GM19240 (cell line): ENCODE data around the gene PGM1.

ENCODE experiments used
- DNase-seq: peaks from one replicate; pipeline ENCODE4 v3.0.0; 2011; ENCODE audit warnings: low spot score; ENCODE audit not compliant: insufficient read length

PGM1 gene

DNA sequence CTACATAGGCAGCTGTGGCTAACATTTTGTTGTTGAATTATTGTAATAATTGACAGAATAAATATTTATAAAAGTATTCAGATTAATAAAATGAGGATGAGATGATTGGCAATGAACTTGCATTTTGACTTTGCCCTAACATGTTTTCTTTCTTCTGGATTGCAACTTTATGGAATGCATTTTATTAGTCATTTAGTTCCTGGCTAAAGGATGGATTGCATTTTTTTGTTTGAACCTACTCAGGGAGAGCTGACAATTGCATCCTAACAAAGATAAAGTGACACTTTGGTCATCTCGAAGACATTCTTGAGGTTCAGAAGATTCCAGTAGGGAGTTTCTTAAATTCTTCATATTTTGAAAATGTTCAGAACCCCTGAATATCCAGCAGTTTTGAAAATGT is 37.5 kb downstream of the PGM1 start:
- no peak for DNase-seq

DNA sequence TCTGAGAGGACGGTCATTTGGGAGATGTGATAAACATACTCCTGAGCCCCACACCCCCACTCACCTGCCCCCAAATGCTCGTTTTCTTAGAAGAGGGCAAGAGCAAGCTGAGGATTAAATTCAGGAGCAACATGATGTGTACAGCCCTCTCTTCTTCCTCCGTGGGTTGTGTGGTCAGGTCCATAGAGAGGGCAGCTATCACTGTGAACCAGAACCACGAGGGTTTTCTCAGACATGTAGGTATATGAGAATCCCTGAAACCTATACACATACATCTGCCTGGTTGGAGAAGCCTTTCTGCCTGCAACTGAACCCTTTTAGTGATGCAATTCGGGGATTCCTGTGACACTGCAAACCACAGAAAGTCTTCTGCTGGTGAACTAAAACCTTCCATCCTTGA is 38.9 kb downstream of the PGM1 start:
- no peak for DNase-seq

DNA sequence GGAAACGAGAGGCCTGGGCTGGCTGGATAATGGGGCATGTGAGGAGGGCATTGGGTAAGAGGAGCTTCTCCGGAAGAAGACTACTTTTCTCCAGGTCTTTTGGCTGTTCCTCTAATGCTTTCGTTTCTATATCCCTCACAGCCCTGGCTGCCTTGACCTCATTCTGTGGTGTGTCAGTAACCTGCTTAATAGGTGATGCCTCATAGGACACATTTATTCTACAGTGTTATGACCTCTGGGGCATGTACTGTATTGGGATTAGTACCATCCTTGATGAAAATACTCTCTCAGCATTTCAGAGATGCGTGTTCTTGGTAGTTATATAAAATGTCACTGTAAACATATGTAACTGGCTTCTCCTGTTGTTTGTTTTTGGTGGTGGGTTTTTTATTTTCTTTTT is 40.1 kb downstream of the PGM1 start:
- no peak for DNase-seq

DNA sequence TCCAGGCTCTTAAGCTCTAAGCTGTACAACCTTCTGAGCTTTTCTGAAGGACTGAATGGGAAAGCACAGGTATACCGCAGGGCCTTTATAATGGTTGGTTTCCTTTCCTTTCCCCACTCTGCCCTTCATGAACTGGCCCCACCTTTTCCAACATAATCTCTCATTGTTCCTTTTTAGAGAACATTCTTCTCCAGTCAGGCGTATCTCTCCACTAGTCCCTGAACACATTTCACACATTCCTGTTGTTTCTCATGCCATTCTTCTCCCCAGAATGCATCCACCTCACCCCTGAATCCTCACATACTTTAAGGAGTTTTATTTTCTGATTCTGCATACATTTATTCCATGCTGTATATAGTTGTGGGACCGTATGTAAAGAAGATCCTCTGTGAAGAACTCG is 41.3 kb downstream of the PGM1 start:
- DNase-seq = no peak

DNA sequence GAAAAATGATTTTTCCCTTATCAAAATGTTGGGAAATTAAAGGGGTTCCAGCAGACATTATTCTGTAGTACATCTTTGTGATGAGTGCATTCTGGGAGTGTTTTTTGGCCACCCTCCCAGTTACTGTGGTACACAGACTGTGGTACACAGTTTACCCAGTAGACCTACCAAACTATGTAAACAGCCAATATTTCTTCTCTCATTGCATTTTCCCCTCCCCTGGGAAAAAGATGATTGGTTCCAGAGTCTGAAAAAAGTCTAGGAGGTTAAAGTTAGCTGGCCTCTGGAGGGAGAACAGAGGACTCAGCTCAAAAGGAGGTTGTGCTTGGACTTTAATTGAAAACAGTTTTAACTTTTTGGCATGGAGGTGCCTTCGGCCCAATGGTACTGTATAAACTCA is 42.5 kb downstream of the PGM1 start:
- no peak for DNase-seq

DNA sequence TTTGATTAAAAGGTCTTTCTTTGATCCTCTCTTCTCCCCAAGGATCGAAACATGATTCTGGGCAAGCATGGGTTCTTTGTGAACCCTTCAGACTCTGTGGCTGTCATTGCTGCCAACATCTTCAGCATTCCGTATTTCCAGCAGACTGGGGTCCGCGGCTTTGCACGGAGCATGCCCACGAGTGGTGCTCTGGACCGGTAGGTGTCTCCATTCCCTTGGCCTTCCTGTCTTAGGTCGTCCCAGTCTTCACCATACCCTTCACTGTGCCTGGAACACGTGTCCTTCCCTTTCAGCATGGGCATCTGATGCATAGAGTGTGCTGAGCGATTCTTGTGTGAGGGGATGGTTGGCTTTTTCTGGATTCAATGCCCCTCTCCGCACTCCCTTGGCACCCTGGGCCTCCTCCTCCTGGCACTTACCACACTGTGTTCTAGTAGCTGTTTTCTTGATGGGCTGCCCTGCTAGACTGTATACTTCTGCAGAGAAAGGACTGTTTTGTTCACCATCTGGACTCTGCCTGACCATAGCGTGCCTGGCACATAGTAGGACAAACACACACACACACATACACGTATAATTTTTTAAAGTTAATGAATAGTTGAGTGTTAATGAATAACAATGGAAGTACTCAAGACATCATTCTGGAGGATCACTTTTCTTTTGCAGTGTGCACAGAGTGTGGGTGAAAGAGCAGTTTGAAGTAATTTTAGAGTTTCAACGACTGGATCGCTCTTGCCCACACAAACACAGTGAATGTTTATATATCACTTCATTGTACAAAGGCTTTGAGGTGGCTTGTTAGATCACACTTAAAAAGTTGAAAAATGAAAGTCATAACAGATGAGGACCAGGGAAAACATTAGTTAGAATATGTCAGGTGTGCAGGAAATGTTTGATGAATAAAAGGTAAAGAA is 43.2 kb downstream of the PGM1 start:
- no peak for DNase-seq

DNA sequence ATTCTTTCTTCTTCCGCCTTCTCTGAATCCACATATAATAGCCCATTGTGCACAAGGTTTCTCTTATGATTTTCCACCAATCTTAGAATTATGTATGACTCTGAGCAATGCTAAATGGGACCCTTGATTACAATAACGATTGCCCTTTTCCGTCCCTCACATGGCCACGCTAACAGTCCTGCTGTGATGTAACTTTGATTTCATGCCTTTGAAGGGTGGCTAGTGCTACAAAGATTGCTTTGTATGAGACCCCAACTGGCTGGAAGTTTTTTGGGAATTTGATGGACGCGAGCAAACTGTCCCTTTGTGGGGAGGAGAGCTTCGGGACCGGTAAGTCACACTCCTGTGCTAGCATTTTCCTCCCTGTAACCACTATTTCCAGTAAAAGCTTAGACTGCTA is 45.3 kb downstream of the PGM1 start:
- no peak for DNase-seq

DNA sequence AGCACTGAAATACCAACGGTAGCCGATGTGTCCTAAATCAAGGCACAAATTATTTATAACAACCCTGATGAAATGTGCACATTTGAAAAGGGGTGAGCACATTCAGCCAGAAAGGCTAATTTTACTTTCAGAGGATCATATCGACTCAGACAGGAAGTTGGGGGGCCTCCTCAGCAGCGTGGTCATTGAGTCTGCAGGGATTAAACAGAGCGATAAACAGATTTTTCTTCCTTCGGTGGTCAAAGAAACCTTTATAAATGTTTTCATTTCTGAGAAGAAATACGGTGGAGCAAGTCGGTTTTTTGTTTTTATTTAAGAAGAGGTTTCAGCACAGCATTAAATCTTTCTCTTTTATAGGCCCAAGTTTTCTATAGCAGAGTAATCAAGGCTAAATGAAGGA is 45.7 kb downstream of the PGM1 start:
- DNase-seq = no peak

DNA sequence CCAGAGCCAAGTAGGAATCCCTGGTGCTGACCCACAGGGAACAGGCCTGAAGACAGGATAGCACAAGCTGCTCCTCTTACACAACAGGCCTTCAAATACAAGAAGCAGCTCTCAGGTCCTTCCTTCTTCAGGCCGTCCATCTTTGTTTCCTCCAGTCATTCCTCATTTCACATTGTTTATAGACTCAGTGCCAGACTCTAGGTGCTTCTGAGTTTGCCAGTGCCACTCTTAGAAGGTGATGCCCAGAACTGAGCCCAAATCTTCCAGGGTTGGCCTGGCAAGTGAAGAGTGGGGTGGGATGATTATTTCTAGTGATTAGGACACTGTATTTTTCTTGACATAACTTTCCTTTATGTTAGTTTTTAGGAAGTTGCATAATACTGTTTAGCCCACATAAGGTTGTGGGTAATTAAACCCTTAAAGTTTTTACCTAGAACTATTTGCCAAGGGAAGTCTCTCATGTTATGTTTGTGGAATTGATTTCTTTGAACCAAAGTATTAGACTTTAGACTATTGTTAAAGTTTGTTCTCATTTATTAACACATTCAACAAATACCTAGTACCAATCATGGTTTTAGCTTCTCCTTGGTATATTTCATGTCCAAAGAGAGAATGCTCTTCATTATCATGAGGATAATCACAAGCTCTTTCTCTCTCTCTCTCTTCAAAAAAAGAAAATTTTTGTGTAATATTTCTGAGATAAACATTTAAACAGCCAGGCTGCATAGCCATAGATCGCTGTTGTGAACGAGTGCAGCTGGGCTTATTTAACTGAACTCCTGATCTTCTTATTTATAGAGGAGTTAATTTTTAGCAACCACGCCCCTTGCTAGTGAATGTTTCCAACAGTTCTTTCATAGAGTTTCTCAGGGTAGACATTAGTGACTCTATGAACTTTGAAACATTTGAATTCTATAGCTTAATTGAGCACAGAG is 47.7 kb downstream of the PGM1 start:
- no peak for DNase-seq

DNA sequence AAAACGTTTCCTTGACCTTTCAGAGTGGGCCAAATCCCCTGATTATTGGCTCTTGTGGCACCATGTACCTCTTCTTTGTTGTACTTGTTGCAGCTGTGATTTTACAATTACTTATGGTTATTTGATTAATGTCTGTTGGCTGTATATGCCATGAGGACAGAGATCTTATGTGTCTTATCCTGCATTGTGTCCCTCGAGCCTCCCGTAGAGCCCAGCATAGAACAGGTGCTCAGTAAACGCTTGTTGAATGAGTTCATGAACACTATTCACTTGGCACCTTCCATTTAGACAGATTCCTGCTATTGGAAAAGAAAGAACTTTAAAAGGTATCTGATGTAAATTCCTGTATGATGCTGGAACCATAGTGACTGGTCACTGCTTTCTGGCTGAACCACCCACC is 48.4 kb downstream of the PGM1 start:
- DNase-seq = no peak

DNA sequence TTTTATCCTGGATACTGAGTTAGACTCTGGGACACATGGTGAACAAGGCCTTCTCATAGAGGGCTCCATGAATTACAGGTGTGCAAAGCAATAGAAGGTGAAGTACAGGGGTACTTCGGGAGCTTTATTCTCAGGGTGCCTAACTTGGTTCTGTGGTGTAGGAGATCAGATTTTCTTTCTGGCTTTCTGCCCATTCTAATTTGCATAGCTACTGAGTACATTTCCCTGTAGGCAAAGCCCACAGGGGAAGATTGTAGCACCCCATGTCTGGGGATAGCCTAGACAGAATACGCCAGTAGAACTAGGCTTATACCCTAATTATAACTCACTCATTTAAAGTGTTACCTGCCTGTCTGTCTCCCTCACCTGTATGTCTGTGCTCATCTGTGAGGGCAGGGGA is 49.7 kb downstream of the PGM1 start:
- DNase-seq = no peak

DNA sequence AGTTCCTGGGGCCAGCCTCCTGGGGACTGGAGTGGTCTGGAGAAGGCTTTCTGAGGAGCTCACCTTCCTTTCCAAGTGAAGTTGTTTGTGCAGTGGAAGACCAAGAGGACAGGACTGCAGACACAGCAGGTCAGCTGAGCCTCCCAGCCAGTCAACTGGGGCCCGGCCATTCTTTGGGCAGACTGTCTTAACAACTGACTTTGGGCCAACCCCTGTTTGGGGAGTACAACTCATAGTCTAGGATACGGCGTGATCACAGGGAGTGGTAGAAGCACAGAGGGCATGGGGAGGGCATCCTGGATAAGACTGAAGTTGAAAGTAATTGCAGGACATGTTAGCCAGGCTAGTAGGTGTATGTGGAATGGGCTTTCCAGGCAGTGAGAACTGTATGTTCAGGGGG is 50.3 kb downstream of the PGM1 start:
- no peak for DNase-seq

DNA sequence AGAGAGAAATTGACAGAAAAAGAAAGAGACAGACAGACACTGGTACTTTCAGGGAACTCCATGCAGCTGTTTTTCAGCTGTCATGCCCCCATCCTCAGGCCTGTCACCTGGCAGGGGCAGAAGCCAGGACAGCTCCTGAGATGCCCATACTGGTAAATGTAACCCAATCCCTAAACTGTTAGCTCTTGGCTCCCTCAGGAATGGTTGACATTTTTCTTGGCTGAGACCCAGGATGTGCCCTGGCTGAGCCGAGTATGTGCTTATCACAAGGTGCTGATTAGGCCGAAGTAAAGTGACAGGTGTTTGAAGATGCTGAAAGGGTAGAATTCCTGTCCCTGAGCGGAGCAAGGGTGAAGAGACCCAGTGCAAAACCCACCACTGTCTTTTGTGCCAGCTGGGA is 50.7 kb downstream of the PGM1 start:
- no peak for DNase-seq

DNA sequence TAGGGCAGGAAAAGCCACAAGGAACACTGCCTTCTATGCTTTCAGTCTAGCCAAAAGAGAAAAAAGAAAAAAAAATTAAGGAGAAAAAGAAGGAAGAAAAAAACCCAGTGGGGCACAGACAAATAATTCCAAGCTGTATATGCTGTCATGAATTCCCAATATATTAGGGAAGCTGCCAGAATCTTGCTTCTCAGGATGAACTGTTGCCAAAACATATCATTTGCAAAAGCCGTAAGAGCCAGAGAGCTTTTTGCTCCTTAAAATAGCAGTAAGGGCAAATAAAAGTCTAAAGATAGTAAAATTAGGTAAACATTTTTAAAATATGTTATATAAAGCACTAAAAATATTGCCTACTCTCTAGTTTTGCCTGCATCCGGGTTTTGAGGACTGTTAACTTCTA is 52.1 kb downstream of the PGM1 start:
- no peak for DNase-seq

DNA sequence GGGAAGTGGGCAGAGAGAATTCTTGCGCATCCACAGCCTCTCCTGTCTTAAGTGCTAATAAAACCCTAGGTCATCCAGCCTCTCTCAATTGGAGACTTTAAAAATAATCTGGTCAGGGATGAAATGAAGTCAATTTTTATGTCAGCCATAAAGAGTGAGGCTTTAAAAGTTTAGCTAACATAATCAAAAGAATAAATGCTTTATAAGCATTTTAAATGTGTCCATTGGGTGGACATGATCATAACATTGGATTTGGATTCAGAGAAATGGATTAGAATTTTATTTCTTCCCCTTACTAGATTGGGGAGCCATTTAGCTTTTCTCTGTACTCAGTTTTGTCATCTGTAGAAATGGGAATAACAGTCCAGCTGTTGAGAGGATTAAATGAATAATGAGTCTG is 55.5 kb downstream of the PGM1 start:
- DNase-seq = no peak

DNA sequence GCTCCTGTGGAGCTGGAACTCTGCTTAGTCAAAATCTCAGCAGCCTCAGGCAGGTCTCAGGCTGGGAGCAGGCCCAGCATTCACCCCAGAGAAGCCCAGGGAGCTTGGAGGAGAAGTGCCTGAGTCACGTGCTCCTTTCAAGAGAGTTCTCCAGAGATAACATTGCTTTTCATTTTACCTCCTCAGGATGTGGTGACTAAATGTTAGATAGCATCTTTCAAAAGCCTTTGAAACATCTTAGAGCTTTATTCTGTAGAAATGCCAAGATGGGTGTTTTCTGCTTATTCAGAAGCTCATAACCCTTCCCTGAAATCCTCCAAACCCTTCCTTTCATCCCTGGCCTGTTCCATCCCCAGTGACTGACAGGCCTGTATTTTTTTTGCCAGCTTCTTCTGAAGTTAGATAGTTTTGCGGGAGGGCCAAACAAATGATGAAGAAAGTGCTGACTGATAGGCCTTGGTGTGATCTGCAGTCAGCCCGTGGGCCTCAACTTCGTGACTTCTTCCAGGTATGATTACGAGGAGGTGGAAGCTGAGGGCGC is 58.0 kb downstream of the PGM1 start:
- DNase-seq = no peak

DNA sequence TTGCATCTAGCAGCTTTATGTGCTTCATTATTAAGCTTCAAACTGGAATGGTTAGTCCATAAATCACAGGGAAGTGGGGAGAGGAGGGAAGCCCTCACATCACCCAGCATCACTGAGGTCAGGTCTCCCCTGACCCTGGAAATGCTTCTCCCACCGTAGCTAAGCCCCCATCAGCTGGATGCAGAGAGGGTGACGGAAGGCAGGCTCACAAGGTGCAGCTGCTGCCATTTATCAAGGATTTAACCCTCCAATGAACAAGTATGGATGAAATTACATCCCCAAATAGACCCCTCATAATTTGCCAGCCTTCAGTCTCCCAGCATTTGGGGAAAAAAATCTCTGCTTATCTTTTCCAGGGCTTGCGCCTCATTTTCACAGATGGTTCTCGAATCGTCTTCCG is 60.8 kb downstream of the PGM1 start:
- no peak for DNase-seq

DNA sequence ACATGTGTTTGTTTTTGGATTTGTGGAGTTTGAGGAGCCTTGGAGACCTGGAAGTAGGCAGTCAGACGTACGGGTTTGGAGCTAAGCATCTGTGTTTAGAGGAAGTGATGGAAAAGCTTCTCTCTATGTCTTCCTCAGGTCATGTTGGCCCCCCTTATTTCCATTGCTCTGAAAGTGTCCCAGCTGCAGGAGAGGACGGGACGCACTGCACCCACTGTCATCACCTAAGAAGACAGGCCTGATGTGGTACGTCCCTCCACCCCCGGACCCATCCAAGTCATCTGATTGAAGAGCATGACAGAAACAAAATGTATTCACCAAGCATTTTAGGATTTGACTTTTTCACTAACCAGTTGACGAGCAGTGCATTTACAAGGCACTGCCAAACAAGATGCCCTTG is 66.2 kb downstream of the PGM1 start:
- no peak for DNase-seq

DNA sequence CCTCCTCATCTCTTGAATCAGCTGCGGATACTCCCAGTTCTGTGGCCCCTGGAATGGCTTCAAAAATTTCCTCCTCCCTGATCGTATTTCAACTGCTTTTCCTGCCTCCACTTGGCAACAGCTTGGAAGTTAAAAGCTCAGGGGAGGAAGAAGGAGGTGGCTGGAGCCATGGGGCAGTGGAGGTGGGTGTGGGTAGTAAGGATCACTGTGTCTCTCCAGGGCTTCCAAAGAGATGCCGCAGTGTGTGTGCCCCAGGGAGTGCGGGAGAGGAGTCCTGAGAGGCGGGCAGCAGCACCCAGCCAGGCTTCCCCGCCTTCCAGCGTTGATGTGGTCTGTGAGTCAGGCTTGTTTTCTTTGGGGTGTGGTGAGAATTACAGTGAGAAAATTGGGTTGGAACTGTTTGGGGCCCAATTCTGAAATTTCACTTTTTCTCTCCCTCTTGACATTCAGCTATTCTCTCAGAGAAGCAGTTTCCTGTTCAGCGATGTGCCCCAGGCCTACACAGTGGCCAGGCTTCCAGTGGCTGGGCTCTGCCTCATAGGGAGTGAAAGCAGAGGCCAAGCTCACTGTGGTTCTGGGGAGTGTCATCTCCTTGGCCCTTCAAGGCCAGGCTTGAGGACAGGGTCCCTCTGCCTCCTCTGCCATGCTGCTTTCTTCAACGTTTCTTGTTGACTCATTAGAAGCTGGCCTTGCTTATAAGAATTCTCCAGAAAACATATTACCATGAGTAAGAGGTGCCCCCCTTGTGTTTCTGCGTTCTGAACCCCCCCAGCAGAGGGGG is 69.0 kb downstream of the PGM1 start:
- DNase-seq = no peak

DNA sequence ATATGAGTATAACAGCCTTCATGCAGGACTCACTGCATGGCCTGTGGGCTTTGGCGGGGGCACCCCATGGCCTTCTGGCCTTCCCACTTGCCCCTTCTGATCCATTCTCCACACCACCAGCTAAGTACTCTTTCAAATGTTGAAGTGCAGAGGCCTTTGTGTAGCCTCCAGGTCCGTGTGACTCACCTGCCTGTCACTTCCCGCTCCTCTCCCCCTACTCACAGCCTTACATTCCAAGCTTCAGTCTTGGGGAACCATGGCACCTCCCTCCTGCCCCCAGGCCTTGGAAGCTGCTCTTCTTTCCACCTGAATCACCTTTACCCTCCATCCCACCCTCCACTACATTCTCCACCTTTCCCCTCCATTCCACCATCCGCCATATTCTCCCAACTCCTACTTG is 69.6 kb downstream of the PGM1 start:
- DNase-seq = no peak

DNA sequence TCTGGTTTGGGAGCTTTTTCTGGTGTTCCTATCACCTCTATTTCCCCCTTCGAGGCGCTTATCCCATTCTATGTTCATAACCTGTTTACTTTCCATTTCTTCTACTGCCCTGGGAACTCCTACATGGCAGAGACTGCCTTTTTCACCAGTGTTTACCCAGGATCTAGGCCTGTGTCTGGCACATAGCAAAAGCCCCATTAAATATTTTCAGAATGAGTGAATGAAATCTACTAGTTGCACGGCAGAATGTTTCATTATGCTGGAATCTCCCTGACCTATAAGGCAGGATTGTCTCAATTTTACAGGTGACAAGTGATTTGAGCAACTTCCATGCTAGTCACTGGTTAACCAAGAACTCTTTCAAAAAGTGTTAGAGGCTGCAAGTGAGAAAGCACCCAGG is 70.1 kb downstream of the PGM1 start:
- DNase-seq = no peak
